GM18873 (cell line): ENCODE measurements around the gene SERTM1.

Experiments
- ATAC-seq: cut with Tn5 transposase; IDR thresholded peaks from one replicate; pipeline ENCODE4 v1.9.1; 2021; ENCODE audit warnings: mild to moderate bottlenecking, moderate library complexity, moderate number of reproducible peaks; ENCODE audit not compliant: unreplicated experiment, low FRiP score

SERTM1 gene

GRCh38 chr13:36709136-36709890 is 35.5 kb downstream of the SERTM1 start:
- ATAC-seq: no peak

GRCh38 chr13:36710396-36710795 is 36.6 kb downstream of the SERTM1 start:
- ATAC-seq: no peak

DNA sequence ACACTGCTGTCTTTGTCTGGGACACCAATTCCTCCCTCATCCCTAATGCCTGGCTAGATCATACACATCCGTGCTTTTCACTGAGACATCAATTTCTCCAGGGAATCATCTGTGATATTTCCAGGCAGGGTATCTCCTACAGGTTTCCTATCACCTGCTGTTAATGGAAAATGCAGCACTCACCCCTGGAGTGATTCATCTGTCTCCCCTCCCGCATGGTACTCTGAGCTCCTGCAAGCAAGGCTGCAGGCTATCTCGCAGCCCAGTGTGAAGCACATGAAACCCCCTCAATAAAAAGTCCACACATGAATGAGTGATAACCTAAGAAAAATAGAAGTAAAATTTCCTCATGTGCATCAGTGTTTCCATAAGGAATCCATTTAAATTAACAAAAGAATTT is 38.5 kb downstream of the SERTM1 start:
- no peak for ATAC-seq

GRCh38 chr13:36712770-36713169 is 39.0 kb downstream of the SERTM1 start:
- no peak for ATAC-seq

DNA sequence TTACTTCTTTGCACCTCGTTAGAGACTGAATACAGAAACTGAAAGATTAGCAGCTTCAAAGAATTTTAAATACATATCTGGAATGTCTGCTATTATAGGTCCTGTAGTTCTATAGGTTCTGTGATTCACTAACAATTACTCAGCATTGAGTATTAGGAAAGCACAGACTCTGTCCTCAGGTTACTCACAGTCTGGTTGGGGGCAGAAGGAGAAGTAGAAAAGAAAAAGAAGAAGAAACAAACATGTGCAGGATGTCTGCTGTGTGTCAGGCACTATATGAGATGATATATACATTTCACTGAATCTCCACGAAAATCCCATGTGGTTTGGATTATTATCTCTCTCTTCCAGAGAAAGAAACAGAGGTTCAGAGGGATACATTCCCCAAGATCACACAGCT is 40.1 kb downstream of the SERTM1 start:
- ATAC-seq: no peak

DNA sequence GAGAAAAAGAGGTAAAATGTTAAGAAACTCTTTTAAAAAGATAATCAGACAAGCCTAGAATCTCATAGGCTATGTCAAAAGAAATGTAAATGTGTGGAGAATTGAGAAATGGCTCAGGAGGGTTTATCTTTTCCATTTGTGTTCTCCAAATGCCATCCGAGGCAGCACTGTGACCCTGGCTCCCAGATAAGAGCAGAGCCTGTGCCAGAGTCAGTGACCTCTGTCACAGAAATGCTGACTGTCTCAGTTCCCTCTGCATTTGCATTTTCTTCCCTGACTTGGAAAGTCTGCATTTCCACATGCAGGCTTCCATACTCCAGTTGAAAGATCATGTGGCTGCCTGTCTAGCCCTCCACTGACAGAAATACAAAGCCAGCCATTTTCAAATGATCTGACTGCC is 42.0 kb downstream of the SERTM1 start:
- no peak for ATAC-seq

DNA sequence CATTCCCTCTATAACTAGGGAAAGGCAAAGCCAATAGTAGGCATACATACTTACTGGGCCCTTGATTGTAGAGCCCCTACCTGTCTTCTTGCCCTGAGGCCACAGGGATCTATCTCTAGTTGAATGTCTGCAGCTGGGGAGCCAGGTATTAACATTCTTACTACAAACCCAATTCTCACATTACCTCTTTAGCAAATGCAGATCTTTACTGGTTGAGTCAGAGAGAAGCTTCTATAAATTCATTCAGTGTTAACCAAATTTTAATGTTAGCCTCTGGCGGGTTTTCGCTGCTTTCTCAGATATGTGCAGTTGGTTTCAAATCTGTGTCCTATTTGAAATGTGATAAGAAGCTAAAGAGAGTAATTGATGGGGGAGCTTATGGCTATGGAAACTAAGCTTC is 43.2 kb downstream of the SERTM1 start:
- ATAC-seq: no peak

DNA sequence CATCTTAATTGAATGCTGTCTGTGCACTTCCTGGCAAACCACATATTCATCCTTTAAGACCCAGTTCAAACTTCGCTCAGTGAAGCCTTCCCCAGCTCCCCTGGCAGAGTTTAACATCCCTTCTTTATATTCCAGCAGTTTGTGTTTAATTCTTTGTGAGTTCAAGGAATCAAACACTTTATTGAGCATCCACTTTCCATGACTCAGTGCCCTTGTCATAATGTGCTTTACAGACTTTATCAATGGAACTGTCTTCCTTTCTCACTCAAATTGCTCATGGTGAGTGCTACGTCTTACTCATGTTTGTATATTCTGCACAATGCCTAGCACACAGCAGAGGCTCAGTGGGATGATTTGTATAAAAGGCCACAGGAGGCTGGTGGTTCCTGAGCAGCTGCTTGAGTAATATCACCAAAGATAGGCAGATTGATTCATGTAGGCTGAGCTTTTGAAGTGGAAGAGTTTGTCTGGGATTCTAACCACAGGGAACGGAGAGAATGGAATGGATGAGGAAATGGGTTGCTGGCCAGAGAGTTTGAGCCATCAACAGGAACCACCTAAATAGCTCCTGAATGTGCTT is 44.2 kb downstream of the SERTM1 start:
- ATAC-seq: no peak

GRCh38 chr13:36718686-36719085 is 44.9 kb downstream of the SERTM1 start:
- ATAC-seq: no peak

DNA sequence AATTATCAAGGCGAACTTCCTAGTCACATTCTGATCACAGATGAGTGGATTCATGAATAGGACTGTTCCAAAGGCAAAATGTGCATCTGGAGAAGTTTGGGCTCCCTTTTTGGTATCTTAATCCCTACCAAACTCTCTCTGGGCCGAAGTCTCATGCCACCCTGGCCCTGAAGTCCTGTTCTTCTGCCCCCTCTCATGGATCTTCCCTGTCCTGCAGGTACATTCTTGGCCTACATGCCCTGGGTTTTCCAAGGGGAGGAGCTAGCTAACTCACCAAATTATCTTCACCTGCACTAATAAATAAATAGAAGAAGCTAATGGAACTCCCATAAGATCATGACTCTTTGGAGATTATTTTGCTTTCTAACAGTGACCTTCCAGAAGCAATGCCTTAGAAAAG is 50.3 kb downstream of the SERTM1 start:
- no peak for ATAC-seq

- ATAC-seq: no peak
These were observed 52.1 kb downstream of the SERTM1 start for GRCh38 chr13:36725936-36726335.

DNA sequence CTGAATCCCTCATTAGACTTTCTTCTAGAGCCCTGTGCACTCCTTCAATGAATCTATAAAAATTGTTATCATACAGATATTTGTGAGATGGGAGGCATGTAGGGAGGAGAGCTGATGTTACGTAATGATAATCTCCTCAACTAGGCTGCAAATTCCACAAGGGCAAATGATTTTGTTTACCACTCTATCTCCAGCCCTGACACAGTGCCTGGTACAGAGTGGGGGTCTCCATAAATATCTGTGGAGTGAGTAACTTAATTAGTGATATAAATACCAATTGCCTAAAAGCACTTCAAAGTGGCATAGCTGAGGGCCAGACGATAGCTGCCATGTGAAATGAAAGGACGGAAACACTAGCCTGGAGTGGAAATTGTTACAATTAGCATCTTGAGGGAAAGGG is 54.2 kb downstream of the SERTM1 start:
- no peak for ATAC-seq

DNA sequence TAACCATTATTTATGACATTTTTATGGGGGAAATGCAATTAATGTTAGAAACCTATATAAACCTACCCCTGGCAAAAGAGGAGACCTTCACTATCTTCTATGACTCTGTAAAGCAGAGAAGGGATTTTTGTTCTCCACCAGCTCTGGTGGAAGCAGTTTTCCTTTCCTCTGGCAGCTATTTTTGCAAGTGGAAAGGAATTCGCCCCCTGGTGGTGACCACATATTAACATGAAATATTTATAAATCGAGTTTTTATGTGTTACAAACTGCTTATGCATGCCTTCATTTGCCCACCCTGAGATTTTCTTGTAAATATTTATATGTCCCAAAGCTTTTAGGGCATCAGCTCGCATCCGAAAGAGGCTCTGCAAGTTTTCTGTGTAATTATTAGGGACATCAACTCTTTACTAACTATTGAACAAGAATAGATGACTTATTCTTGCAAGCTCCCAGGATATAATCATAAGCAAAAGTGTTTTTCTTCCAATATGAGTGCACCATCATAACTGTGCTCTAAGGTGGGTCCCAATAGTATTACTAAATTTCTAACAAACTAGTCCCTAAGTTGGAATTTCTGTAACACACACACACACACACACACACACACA is 62.4 kb downstream of the SERTM1 start:
- ATAC-seq: no peak

DNA sequence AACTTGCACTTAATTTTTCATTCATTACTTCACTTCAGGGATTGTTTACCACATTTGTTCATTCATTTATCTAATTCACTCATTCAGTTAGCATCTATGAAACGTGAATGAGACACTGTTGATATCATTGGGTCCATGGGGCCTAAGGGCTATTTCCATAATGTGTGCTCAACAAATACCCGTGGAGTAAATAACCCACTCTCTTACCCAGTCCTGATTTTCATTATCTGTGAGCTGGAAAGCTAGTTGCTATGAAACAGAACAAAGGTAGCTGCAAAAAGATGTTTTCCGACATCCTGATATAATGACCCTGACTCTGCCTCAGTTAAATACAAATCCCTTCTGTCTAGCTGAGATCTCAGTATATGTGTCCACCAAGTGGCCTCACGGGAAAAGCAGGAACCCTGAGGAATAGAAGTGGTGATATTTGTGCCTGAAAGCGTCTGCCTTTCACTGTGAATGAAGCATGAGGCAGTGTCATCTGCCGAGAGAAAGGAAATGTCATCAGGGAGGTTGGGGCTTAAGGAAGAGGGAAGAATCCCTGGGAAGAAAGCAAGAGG is 63.8 kb downstream of the SERTM1 start:
- ATAC-seq: no peak

DNA sequence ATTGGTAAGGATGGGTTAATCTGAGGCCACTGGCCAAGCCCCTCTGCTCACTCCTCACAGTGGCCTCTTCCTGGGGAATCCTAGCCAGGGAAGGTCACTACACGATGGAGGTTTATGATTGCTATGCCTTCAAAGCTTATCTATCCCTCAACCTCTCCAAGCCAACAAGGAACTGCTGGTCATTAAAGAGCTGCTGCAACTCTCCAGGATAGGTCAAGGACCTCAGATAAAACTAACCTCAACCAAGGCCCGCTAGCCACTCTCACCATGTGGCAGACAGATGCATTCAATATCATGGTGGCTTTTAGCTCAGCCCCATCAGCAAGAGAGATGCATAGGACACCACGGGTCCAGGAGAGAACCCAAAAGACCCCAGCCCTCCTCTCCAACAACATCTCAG is 71.6 kb downstream of the SERTM1 start:
- ATAC-seq: no peak

DNA sequence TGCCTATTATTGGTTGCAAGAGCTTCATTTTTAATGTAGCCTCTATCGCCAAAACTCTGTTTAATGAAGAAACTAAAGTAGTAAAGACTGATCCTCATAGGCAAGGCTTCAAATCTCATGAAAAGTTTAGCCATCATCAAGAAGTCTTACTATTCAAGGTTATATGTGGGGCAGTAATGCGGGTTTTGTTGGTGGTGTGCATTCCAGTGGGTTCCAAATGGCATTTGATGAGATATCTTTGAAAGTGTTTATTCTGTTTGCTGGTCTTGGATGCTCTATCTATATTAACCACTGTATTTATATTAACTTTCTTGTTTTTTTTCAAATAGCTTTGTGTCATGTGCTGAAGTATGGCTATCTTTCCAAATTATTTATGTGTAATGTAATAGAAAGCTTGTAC is 72.2 kb downstream of the SERTM1 start:
- ATAC-seq: no peak
